CD4-positive, alpha-beta T cell treated with Interferon gamma for 1 hour (primary cell): ENCODE data around the gene RELN.
"Not testable (repeated sequence)": the region's sequence is repeated elsewhere in the genome, so short reads cannot be mapped to it uniquely, and the experiment has no call there.

Experiments used
- DNase-seq: peaks from one replicate; pipeline ENCODE4 v3.0.0-alpha.2; 2020

Gene RELN

GRCh38 chr7:103824251-103824650, 165.2 kb downstream of the RELN start:
- no peak for DNase-seq

GRCh38 chr7:103823084-103823483, 166.4 kb downstream of the RELN start:
- DNase-seq, result no peak

DNA sequence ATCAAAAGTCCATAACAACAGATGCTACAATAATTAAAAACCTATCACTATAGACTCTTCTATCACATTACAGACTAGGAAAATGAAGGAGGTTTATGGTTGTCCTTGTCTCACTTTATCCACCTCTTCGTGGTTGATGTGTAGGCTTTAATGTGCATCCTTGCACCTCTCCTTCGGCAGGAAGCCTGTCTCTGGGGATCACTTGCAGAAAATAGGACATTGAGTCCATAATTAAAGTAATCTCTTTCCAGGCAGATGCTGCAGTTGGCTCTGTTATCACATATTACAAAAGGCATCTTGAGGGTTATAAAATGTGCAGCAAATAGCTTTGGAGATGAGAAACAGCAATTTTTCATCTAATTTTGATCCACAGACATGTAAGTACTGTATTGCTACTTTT, 168.4 kb downstream of the RELN start:
- no peak for DNase-seq

- not testable (repeated sequence) for DNase-seq
Observed at GRCh38 chr7:103815972-103816371, 173.5 kb downstream of the RELN start.

DNA sequence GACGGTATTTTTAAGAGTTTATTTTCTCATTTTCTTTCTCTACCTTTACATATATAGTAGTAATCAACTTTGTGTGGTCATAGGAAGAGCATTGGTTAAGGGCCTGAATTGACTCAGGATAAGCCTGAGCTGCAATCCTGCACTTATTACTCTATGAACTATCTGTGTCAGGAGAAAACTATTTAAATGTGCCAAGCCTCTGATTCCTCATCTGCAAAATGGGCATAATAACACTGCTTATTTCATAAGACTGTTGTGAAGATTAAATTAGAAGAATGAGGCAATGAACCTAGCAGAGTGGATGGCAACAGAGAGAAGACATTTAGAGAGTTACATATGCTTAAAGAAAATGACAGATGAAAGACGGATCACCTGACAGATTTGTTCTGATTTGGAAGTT, 175.5 kb downstream of the RELN start:
- DNase-seq, result no peak

DNA sequence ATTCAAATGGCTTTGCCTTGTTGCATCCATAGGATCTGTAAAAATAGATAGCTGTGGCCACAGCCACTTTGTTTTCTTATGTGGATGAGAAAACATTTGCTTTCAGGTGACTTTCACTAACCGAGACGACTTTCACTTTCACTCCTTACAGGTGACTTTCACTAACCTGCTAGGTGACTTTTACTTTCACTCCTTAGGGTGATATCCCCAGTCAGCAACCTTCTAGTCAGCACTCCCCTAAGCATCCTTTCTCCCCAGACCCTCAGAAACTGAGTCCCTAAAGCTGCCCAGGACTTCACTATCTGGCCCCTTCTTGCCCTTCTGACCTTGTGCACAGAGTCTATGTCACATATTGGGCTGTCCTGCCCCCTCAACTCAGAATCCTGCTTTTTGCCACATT, 177.5 kb downstream of the RELN start:
- no peak for DNase-seq

- DNase-seq, result no peak
Observed at GRCh38 chr7:103811290-103811689, 178.2 kb downstream of the RELN start.

DNA sequence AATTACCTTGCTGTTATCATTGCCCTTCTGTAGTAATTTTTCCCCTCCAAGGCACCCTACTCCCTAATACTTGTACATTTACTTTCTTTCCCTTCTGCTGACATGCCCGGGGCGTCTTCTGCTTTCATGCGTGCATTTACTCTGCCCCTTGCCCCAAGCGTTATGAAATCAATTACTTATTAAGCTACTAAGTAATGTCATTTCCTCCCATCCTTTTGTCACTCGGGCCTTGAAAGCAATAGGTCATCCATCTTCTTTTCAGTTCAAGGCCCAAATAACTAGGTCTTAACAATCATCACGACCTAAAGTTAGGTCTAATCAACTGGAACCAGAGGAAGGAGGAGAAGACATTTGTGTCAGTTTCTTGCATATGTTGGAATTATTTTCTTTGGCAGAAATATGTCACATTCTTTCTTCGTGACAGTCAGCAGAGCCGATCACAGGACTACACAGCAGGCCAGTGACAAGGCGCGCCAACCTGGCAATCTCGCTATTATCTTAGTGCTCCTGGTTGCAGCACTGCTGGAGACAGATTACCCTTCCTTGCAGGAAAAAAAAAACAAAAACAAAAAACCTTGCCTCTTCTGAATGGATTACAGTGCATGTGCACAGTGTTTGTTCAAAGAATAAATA, 179.2 kb downstream of the RELN start:
- DNase-seq, result no peak

DNA sequence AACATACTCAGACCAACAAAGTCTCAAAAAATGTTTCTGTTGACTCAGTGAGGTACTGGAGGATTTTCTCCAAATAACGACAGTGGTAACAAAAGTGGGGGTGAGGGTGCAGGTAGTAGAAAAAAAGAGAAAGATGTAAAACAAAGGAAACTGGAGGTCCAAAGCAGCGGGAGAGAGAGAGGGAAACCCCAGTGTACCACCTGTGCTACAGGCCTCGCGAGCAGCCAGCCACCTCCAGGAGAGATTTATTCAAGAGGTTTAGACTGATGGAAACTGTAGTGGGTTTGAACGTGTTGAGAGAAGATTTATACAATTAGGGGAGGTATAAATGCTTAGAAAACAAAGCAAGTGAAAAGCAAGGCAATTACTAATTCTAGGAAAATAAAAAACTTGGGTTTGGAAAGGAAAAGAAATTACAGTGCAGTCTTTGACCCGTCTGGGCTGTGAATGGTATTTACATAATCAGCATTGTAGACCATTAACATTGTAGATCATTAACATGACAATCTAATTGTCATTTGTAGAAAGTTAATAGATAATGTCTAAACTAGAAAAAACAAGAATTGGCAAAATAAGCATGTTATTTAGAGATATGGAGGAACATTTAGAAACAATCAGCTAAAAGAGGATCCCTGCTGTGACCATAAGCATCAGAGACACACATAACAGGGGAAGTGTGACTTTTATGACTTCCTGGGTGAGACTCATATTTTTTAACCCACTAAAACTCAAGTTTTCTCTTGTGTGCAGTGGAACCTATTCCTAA, 180.0 kb downstream of the RELN start:
- no peak for DNase-seq

- no peak for DNase-seq
Observed at GRCh38 chr7:103805346-103805745, 184.1 kb downstream of the RELN start.

GRCh38 chr7:103803631-103804030, 185.8 kb downstream of the RELN start:
- DNase-seq, result no peak

- DNase-seq, result no peak
Observed at GRCh38 chr7:103799298-103799697, 190.2 kb downstream of the RELN start.

DNA sequence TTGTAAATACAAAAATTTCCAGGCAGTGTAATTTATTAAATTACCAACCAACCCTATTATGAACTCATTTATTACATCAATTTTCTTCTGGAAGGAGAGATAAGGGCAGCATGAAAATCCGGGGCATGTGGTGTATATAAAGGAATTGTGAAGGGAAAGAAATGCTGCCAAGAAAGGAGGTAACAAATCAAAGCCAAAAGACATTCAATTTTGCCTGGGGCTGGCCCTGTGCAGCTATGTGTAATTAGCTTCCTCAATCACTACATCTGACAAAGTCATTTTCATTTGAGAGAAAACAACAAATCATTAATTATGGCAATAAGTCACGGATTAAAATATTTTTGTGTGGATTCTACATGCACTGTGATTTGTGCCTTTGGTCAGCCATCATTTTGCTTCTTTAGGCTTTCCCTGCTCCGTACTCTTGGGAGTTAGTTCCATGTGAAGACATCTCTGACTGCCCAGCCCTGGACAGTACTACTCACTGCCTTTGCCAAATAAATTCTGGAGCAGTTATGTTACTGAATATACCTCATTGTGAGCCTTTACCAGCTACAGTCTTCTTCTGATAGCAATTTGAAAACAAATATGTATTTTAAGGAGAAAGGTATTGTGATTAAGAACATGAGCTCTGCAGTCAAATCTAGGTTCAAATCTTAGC, 191.7 kb downstream of the RELN start:
- no peak for DNase-seq

DNA sequence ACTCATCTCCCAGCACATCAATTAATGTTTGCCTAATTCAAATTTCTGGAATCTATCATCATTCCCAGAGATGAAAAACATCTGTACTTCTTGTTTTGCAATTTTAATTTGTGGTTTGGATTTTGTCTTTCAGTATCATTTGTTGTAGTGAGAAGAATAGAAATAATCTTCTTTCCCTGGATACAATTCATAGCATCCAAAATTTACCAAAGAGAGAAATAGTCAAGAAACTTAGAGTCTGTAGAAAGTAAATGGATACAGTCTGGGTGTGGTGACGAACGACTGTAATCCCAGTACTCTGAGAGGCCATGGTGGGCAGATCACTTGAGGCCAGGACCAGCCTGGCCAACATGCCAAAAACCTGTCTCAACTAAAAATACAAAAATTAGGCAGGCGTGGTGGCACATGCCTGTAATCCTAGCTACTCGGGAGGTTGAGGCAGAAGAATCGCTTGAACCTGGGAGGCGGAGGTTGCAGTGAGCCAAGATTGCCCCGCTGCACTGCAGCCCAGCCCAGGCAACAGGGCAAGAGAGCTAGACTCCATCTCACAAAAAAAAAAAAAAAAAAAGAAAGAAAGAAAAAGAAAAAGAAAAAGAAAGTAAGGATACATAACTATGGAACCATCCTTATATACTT, 193.0 kb downstream of the RELN start:
- no peak for DNase-seq

DNA sequence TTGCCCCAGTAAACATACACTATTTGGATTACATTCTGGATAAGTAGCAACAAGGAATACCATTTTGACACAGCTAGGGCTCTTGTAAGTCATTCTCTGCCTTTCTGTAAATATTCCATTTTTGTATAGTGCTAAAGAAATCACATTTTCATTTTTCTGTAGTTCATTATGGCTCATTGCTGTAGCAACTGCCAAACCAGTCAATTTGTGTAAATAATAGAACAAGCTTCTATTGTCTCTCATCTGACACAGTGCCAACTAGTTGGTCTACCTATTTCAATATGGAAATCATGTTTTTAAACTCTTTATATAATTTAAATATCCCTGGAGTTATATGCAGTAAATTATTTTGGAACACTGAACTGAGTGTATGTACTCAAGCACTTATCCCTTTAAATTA, 193.7 kb downstream of the RELN start:
- DNase-seq, result no peak

DNA sequence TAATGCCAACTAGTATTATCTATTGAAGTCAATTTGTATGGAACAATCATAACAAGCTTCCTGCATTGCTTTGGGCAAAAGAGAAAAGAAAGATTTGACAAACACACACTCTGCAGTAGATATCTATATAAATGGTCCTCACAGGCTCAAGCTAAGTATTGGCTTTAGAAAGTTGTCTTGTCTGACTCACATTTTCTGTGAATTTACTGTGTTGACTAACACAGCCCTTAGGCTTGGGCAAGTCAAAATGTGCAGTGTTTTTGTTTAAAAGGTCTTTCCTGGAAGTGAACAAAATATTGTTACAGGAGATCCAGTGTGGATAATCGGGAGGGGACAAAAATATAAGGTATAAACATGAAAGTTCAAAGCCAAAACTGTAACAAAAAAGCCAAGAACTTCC, 194.4 kb downstream of the RELN start:
- DNase-seq, result no peak

GRCh38 chr7:103794424-103794823, 195.0 kb downstream of the RELN start:
- DNase-seq, result no peak

- no peak for DNase-seq
Observed at GRCh38 chr7:103793614-103794013, 195.8 kb downstream of the RELN start.

DNA sequence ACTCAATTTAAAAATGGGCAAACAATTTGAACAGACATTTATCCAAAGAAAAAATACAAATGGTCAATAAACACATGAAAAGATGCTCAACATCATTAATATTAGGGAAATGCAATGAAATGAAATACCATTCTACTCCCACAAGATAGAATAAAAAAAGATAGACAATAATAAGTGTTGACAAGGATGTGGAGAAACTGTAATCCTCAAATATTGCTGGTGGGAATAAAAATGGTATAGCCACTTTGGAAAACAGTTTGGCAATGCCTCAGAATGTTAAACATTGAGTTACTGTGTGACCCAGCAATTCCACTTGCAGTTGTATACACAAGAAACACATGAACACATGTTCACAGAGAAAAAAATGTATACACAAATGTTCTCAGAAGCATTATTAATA, 197.6 kb downstream of the RELN start:
- no peak for DNase-seq

- DNase-seq, result not testable (repeated sequence)
Observed at GRCh38 chr7:103787041-103787440, 202.4 kb downstream of the RELN start.

GRCh38 chr7:103784646-103785286, 204.7 kb downstream of the RELN start:
- DNase-seq, result no peak

DNA sequence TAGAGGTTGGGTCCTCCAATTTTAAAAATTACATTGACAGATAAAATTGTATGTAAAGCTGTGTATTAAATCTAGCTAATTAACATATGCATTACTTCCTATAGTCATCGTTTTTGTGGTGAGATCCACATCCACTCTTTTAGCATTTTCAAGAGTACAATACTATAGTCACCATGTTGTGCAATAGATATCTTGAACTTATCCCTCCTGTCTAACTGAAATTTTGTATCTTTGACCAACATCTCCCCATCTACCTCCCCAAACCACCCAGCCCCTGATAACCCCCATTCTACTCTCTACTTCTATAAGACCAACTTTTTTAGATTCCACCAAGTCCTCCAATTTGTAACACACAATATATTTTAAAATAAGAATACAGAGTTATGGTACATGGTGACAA, 208.0 kb downstream of the RELN start:
- no peak for DNase-seq

DNA sequence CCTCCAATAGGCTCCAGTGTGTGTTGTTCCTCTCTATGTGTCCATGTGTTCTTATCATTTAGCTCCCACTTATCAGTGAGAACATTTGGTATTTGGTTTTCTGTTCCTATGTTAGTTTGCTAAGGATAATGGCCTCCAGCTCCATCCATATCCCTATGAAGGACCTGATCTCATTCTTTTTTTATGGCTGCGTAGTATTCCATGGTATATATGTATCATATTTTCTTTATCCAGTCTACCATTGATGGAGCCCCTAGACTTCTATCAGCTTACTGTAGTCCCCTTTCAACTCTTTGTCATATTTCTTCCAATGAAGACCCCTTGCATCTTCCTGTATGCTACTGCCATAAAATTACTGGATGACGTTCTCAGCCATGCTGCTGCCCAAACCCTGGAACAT, 208.9 kb downstream of the RELN start:
- not testable (repeated sequence) for DNase-seq
